ENCODE results near the gene ZNF778. TPM values are rescaled to one million over a fixed set of nuclear protein-coding genes. Genes with fewer than 3 reads are reported as not detected.

ZNF778 gene
- total and polyA plus RNA-seq, 2 donors (not counting 1 experiment from before 2014, with no cell fraction given): 2.2 to 13.4 TPM

DNA sequence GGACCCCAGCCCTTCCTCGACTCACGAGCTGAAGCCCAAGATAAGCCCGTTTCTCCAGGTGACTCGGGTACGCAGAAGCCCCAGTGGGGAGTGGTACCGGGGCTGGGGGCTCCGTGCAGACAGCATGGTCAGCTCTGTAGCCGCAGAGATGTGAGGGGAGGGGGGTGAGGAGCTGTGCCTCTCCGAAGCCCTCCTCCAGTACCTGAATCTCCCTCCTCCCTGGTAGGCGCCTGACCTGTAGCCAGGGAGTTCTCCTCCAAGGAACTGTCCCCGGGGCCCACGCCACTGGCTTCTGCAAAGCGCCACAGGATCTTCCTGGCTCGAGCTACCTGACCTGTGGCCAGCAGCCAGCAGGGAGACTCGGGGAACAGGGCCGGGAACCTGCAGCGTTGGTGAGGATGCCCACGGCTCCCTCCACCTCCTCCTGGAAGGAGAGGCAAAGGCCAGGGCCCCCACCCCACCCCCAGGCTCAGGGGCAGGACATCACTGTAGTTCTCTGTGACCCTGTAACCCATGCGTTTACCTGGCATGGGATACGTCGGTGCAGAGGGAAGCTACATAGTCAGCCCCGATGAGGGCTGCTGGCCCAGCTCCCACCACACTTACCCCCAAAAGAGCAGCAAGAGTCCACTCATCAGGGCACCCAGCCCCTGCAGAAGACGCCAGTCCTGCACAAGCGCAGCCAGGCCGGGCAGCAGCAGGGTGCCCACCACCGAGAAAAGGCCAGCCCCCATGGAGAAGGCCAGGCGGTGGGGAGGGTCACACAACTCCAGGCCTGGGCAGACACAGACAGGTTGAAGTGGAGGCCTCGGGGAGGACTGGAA is 18.9 kb upstream of the ZNF778 start:
- peaks cover 0 to 27% (median 3%) of the 10 kb centered on the region in 3 donors for H3K9me3 ChIP-seq (ENCODE audit: control extremely low read depth in 1 of 3, control insufficient read depth in 2 of 3, insufficient read depth in 1 of 3, low read length in 2 of 3)
- no peak overlapping the region for H3K9ac ChIP-seq (ENCODE audit: low read length)
- Mint-ChIP-seq H3K4me1 (peaks cover 13% of the 10 kb centered on the region), H3K4me3 (no peak overlapping the region), H3K9me3 (ENCODE audit: insufficient read depth) (no peaks in the 10 kb centered on the region), H3K27me3 (peaks cover 23% of the 10 kb centered on the region), H3K27ac (no peak overlapping the region)
- no peak overlapping the region for H2AFZ ChIP-seq (ENCODE audit: insufficient read depth, low read depth, low read length, poor library complexity, severe bottlenecking)
- ChIA-PET CTCF (no interaction called here), POLR2A (no interaction called here)
- ATAC-seq (ENCODE audit: low read depth) (no peak), DNase-seq (no peak)
- intact Hi-C loops (cut with micrococcal nuclease): no loop called here
- TF ChIP-seq, protein P1, sequence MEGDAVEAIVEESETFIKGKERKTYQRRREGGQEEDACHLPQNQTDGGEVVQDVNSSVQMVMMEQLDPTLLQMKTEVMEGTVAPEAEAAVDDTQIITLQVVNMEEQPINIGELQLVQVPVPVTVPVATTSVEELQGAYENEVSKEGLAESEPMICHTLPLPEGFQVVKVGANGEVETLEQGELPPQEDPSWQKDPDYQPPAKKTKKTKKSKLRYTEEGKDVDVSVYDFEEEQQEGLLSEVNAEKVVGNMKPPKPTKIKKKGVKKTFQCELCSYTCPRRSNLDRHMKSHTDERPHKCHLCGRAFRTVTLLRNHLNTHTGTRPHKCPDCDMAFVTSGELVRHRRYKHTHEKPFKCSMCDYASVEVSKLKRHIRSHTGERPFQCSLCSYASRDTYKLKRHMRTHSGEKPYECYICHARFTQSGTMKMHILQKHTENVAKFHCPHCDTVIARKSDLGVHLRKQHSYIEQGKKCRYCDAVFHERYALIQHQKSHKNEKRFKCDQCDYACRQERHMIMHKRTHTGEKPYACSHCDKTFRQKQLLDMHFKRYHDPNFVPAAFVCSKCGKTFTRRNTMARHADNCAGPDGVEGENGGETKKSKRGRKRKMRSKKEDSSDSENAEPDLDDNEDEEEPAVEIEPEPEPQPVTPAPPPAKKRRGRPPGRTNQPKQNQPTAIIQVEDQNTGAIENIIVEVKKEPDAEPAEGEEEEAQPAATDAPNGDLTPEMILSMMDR (IDR thresholded peaks at IDR 0.05): no peak
- TF ChIP-seq EZH2 (IDR thresholded peaks at IDR 0.05; ENCODE audit: borderline replicate concordance, insufficient read depth, low read depth, low read length, poor library complexity, severe bottlenecking): no peak
- no peak overlapping the region for H3K27ac ChIP-seq (ENCODE audit: low read length in 2 of 2)
- H3K4me3 ChIP-seq (ENCODE audit: control extremely low read depth in 1 of 5, extremely low read depth in 1 of 5, insufficient read depth in 1 of 5, low read depth in 2 of 5, low read length in 4 of 5): no peak overlapping the region
- no peaks in the 10 kb centered on the region for H3K79me2 ChIP-seq (ENCODE audit: control insufficient read depth, insufficient read depth, low read length)
- H3K27me3 ChIP-seq (replicated peaks in 1 of 4; ENCODE audit: control extremely low read depth in 1 of 4, control insufficient read depth in 3 of 4, insufficient read depth in 4 of 4, low read length in 3 of 4): peaks cover 0 to 46% (median 20%) of the 10 kb centered on the region in 4 experiments
- H4K20me1 ChIP-seq (ENCODE audit: control insufficient read depth, insufficient read depth, low read length, poor library complexity, severe bottlenecking): no peaks in the 10 kb centered on the region
- H3K4me1 ChIP-seq (ENCODE audit: control insufficient read depth in 2 of 2, insufficient read depth in 2 of 2, low read length in 2 of 2): peaks cover 15% of the 10 kb centered on the region in 2 donors
- H3K36me3 ChIP-seq (replicated peaks in 1 of 2; ENCODE audit: control extremely low read depth in 1 of 2, control insufficient read depth in 1 of 2, extremely low read depth in 1 of 2, insufficient read depth in 2 of 2, low read length in 1 of 2): no peaks in the 10 kb centered on the region
- no peak overlapping the region for H3K4me2 ChIP-seq (replicated peaks; ENCODE audit: low read depth, low read length, poor library complexity, severe bottlenecking)
- 93% methylated on average over 26 of the region's 28 CpGs for WGBS (ENCODE audit: insufficient coverage)

All from B cell (primary cell).